Activated CD8-positive, alpha-beta memory T cell treated with anti-CD3 and anti-CD28 coated beads for 24 hours (primary cell): ENCODE data around the gene TAF1B.

Source experiments
- DNase-seq: peaks from one replicate; pipeline ENCODE4 v3.0.0-alpha.2; 2020

The TAF1B gene

DNA sequence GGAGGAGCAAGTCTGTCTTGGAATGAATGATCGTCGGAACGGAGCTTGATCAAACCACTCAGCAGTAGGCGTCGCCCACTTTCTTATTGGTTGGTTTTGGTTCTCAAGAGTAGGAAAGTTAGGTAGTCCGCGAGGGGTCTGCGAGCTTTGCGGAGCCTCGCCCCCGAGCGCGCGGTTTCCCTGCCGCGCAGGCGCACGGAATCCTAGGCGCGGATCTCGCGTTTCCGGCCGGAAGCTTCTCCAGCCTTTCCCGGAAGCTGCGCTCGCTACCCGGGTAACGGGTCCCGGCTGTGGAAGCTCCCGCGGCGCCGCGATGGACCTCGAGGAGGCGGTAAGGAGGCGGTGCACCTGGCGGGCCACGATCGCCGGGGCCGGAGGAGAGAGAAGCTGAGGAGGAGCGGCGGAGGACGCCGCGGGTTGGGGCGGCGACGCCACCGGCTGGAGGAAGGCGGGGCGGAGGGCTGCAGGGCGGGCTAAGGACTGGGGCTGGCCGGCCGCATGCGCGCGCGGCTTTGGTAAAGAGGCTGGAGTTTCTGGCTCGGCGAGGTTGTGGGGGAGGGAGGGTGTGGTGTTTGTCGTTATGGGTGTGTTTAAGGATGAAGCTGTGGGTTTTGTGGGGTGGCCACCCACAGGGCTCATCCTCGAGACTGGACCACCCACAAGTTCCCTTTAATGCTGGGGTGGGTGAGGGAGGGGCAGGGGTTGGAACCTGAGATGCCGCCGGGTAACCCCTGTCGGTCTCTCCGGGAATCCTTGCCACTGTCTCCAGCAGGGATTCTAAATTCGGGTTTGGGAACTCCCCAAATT, at the start of gene TAF1B:
Gene TAF1B (plus strand): TSS at position 246 of the 807 bp plus-strand sequence. CDS start 68 bp downstream, at position 314.
- DNase-seq, result peak; percentile 96

DNA sequence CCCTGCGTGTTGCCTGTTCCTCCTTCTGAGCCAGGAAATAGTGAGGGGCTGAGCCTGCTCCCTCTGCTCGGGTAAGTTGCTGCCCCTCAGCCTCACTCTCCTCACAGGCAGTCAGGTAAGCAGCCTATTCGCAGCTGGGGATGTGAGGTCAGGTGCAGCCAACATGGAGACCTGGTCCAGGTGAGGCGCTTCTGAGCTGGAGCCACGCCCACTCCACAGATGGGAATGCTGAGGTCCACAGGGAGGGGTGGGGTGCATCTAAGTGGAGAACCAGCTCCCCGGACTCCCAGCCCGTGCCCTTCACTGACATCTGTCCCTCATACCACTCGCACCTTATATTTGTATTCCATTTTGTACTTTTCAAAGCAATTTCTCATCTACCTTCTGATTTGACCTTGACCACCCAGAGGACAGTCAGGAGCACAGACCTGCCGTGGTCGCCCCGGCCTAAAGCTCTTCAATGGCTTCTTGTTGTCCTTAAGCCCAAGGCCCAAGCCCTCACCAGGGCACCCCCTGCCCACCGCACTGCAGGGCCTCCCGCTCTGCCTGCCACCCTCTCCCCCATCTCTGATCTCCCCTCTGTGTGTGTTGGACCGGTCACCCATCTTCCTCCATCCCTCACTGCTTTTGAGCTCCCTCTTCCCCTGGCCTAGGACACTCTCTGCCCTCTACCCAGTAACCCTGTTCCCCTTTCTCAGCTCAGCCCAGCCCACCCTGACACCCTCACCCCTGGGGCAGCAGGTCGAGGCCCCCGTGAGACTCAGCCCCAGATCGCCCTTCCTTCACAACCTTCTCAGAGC, 49.2 kb upstream of the TAF1B start:
- no peak for DNase-seq

DNA sequence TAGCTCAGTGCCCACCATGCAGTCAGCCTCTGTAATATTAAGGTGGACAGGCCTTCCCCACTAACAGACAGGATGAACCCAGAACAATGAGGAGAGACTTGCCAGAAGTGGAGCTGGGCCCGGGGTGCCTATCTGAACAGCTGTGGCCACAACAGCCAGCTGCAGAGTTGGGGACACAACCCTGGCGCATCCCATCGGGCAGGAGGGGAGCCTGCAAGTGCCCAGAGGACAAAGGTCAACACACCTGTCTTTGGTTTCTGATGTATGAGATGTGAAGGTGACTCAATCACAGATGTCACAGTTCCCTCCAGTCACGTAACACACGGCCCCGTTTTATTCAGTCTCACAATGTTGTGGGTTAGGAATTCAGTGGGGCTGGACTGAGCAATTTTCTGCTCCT, 48.2 kb upstream of the TAF1B start:
- no peak for DNase-seq

DNA sequence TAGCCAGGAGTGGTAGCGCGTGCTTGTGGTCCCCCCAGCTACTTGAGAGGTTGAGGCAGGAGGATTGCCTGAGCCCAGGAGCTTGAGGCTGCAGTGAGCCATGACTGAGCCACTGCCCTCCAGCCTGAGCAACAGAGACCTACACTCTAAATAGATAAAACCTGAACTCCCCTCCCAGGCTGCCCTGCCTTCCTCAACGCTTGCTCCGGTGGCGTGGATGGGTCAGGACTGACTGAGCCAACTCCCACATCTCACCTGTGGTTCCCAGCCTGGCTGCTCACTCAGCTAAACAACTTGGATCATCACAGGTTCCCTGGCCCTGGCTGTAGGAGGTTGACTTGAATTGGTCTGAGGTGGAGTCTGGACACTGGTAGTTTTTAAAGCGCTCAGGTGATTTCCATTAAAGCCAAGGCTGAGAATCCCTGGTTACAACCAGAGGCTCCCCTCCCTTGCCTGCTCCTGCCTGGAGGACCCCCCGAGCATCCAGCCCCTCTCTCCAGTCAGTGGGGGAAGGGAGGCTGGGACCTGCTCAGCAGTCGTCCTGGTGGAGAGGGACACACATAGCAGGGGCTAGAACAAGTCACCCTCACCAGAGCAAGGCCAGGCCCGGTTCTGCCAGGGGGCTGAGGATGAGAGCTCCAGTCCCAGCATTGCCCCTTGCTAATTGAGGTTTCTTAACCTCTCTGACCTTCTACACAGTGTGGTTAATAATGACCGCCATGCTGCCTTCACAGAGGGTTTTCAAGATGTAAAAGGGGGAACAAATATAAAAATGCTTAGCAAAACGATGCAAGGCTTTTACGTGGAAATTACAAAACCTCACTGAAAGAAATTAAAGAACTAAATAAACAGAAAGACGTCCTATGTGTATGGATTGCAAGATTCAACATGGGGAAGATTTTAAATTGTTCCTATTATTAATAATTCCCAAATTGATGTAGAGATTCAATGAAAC, 46.9 kb upstream of the TAF1B start:
- DNase-seq, result no peak

DNA sequence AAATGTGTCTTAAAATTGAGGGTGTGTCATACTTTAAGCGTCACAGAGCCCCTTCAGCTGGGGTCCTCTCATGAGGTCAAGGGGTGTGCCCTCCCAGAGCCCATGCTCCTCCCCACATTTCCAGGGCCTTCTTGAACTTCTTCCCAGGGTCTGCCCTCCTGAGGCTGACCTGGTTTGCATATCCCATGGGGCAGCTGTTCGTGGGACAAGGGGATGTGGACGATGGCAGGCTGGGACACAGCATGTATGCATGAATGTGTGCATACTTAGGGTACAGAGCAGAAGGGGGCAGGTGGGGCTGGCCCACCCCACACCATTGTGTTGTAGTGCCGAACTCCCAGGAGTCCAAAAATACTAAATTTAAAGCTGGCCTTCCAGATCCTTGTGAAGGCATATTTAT, 46.2 kb upstream of the TAF1B start:
- no peak for DNase-seq

DNA sequence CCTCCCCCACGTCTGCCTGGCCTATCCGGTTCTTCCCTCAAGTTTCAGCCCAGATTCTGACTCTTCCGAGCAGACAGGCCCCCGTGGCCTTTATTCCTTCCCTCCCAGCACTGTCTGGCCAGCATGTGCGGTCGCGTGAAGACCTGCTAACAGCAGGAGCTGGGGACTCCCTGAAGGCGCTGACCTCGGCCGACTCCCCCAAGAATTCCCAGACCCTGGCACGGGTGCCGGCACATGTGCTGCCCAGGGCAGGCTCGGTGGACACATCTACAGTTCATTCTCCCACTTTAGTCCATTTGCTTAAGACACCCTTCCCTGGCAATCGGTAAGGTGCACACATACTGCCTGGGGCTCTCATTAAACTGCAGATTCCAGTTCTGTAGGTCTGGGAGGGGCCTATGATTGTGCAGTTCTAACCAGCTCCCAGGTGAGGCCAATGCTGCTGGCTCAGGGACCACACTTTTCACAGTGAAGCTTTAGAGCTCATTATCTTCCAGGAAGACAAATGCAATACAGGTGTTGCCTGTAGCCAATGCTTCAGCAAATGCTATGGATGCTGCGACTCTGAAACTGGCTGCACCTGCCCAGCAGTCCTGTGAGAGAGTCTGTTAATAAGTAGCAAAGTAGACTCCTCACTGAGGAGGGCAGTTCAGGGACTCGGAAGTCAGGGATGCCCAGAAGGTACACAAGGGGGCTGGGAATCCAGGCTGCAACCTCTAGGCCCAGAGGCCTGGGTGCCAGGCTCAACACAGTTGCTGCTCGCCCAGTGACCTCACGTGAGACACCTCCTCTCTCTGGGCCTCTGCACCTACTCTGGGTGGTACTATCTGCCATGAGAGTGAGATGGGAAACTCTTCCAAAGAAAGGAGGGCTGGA, 45.4 kb upstream of the TAF1B start:
- DNase-seq, result no peak

DNA sequence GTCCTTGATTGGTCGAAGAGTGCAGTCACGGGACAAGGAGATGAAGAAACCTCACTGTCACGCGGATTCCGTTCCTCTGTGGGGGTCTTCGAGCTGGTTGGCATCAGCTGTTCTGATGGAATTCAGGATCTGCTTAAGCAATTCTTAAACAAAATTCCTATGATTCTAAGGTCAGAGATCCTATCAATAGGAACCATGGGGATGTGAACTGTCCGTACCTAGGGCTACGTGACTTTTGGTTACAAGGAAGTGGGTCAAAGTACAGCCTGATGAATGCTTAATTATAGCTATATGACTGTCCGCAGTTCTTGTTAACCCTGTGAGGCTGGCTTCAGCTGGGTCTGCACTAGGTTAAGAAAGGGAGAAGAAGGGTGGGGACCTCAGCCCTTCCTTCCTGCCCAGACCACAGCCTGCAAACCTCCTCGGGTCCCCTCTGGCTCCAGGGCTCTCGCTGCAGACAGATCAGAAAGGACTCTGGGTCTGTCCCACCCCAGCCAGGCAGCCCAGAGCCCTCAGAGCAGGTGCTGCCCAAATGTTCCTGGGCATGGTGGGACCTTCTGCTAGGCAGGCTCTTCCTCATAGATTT, 44.2 kb upstream of the TAF1B start:
- no peak for DNase-seq

DNA sequence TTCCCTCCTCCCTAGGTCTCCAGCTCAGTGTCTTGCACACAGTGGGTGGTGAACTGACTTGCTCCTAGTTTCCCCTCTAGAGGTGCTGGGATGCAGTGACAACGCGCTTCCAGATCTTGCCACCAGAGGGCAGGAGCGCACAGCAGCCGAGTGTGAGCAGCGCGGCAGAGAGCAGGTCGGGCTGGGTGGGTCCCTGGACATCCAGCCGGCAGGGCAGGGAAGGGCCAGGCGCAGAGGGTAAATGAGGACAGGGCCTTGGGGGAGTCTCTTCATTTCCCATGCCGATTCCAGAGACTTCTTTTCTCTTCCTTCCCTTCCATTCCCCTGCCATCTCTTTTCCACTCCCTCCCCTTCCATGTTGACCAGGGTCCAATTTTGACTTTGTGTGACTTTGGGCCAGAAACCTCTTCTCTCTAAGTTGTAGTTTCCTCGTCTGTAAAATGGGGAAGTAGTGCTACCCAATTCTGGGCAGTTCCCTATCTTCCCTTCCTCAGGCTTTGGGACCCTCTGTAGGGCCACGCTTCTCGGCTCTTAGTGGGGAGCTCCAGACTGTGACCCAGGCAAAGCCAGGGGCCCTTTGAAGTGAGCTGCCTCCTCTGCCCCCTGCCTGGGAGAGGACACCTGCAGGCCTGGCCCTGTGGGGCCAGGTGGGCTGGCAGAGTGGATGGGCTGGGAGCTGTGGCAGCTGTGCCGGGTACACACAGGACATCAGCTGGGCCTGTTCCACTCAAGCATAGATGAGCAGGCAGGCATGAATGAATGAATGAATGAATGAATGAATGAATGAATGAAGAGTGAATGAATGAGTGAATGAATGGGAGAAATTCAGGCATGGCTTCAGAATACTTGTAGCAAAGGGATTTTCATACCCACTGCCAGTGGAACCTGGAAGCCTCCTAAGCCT, 43.3 kb upstream of the TAF1B start:
- peak; percentile 97 for DNase-seq

DNA sequence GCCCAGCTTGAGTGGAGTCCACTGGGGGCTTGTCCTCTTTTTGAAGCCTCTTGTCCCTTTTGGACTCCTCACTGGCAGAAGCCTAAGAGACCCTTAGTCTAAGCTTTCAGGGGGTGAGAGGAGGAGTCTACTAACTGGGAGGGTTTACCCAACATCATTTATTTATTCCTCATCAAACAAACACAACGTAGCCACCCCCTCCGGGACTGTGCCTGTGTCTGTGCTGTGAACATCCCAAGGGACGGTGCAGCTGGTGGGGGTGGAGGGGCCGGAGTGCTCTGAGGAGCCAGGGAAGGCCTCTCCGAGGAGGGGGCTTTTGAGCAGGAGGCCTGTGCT, 42.7 kb upstream of the TAF1B start:
- DNase-seq, result no peak

DNA sequence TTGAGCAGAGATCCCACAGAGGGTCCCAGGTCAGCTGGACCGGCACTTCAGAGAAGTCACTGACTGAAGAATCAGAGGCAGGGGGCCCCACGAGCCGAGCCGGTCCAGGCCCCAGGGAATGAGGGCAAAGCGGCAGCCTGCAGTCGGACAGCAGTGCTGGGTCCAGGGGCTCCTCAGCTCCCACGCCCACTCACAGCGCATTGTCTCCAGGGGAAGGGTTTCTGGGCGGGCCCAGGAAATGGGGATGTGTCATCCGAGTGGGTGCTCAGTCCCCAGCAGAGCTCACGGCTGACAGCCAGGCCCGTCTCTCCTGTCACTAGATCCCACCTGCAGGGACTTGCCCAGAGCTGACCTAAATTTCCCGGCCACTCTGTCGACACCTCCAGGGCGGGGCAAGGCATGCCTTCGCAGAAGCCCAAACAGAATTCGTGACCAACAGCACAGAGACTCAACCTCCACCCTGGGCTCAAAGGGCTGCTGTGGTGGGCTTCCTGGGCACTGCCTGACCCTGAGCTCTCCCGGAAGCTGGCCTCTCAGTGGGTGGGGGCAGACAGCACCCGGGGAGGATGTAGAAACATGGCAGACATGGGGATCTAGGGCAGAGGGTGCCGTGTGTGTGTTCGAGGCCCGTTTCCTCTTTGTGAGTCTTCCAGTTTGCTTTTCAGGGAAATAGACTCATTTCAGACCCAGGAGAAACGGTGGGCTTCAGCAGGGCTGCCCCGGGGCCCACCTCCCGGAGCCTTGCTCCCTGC, 42.1 kb upstream of the TAF1B start:
- peak; percentile 72 for DNase-seq

DNA sequence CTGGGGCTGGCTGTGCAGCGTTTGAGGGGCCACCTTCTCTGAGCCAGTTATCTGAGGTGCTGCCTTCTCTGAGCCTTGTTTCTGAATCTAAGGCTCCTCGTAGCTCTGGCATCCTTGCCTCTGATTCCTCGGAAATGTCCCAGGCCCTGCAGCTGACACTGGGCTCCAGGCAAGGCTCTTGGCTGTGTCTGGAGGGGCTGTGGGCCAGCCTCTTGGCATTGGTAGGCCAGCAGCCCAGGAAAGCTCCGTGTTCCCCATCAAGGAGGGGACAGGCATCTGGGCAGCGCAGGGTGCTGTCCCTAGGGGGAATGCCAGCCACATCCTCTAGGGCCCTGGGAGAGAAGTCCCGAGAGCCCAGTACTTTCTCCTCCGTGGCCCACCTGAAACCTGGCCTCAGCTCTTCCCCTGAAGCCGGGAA, 40.7 kb upstream of the TAF1B start:
- DNase-seq, result no peak

DNA sequence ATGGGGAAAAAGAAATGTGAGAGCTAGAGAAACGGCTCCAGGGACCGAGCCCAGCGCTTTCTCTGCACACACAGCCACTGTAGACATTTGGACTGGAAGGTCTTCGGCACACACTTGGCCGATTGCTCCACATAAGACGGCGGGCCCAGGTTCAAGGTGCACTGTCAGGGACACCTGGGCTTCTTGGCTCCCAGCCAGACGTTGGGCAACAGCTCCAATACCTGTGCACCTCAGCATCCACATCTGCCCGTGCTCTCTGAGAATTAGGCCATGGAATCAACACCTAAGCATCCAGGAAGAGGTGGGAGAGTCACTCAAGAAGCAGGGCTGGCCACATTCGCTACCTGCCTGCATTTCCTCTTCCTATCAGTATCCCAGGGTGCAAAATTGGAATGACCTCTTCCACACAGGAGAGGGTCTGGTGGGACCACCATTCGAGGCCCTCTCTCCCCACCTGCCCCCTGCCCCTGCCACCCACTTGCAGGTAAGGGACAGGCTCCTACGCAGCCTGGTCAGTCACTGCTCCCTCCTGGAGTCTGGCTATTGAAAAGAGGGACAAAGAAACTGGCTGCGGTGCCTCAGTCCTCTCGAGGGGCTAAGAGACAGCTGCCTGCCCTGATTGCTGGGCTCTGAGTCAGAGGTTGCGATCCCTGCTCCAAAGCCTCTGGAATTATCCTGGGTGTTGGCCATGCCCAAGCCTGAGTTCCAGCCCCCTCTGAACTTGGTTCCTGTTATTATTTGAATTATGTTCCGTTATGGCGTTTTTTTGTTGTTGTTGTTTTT, 40.1 kb upstream of the TAF1B start:
- DNase-seq, result no peak

DNA sequence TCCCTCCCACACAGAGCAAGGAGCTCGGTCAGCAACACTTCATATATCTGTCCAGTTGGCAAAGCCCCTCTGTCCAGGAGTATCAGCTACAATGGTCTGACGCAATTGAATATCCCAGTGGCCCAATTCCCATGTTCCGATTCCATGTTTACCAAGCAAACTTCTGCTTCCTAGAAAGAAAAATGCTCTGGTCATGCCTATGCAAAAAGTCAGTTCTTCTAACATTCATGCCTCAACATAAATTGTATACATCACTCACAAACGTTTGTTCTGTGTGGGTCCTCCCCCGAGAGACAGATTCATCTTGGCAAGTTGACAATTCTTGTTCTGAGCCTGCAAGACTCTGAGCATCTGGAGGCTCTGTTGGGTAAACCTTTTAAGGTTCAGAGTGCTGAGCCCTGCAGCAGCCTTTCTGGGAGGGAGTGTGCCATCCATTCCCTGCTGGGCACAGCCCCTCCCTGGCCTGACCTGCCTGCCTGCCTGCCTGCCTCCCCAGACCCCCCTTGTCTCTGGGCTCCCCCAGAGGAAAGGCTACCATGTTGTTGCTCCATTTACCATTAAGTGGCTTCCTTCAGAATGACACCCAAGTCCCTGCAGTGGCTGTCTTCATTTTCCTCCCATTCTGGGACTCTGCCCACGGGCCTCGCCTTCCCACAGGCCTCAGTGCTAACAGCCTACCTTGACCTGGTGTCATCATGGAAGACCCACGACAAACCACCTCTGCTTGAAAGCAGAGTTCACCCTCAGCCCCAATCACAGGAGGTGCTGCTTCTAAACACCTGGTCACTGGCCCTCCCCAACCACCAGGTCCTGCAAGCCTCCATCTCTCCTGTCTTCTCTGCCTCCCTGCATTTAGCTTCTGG, 37.6 kb upstream of the TAF1B start:
- no peak for DNase-seq

DNA sequence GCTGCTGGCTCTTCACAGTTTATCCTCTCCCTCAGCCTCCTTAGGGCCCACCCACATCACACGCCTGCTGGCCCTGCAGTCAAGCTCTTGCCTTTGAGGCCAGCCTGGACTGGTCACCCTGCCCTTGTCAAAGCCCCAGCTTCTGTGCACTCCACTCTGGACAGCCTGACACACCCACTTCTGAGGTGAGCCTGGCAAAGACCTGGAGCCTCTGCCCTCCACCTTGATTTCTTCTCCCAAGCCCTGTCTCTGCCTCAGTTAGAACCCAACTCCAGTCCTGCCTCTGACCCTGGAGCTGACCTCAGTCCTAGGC, 37.0 kb upstream of the TAF1B start:
- no peak for DNase-seq

DNA sequence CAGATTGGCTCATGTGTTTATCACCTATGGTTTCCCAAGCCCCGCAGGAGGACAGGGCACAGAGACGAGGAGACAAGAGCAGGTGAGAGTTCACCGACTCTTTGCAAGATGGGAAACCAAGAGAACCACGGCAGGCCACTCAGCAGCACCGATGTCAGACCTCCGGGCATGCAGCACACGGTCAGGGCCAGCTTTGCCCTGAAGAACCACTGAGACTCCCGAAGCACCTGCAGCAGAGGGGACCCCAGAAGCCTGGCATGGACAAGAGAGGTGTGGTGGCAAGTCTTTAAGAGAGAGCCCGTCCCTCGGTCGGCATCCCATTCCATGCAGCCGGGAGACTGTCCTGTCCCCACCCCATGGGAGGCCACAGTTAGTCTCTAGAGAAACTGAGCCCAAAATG, 36.6 kb upstream of the TAF1B start:
- no peak for DNase-seq

DNA sequence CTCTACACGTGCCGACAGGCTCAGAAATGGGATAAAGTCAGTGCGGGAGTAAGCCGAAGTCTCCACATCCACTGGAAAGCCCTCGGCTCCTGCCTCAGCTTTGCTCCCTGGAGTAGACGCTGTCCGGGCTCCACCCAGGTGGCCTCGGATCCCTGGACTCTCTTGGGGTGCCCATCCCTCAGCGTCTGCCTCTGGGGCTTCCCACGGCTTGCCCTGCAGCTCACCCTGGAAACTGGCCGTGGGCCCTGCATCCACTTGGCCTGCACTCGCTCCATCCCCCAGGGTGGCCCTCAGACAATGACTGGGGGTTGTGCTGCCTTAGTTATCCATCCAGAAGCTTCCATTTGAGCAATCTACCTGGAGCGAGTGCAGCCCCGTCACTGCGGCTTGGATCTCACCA, 36.2 kb upstream of the TAF1B start:
- DNase-seq, result no peak

DNA sequence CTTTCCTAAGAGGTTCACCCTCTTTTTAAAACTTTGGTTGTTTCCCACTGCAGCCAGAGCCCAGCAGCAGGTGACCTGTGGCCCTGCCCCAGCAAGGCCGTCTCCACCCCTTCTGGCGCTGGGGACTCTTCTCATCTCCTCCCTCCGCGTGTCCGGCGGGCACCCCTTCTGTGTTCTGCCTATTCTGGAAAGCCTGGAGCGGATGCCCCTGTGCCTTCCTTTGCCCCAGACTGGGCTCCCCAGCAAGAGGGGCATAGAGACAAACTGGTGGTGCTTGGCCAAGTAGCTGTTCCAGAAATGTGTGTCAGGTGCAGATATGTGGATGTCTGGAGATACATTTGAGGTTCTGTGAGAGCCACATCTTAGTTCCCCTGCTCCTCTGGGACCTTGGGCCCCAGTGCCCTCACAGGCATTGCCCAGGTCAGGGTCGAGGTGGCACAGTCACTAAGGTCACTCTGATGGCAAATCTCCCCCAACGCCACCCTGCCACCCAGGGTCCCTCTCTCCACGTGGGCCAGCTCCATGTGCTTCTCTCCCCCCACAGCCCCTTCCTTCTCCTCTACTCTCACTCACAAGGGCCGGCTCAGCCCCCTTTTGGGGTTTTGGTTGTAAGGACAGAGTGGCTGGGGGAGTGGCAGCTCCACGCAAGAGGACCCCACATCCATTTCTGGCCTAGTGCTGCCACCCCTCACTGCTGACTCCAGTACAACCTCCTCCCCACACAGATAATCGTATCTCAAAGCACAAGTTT, 35.5 kb upstream of the TAF1B start:
- no peak for DNase-seq
